HG03432 (cell line): ENCODE results near the gene NOXRED1.
A peak's percentile ranks its signal among the peaks of the same experiment; 100 is the strongest.
"Not testable (repeated sequence)": the region's sequence is repeated elsewhere in the genome, so short reads cannot be mapped to it uniquely, and the experiment has no call there.

ENCODE experiments used
- ATAC-seq: cut with Tn5 transposase; IDR thresholded peaks from one replicate; pipeline ENCODE4 v1.9.1; 2021; ENCODE audit warnings: mild to moderate bottlenecking, moderate library complexity; ENCODE audit not compliant: unreplicated experiment

The NOXRED1 gene, protein sequence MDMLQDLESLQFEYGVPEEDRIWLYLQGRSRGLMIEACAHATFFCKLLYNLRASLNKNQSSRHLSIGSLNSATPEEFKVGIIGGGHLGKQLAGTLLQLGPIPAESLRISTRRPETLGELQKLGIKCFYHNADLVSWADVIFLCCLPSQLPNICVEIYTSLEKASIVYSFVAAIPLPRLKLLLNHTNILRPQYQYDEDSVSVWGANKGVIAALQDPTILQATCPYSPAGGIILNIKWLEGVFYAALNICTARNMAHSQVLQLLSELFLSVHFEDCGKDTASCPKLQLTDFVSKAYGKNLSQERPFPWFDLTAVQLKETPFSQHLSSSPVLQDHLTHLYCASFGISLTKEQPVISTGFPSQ

DNA sequence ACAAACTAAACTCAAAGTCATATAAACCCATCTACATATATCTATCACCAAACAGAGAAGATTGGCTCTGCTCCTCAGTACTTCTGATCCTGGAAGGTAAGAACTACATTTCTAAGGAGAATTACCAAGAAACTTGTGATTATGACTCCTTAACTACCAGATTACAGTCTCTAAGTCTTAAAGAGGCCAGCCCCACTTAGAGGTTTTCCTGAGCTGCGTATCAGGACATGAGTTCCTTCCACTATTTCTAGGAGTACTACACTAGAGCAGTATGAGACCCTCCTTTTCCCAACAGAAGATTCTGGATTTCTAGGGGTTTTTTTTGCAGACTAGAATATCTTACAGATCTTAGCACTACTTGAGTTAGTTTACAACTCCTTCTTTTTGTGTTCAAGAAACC lies at the start of gene NOXRED1:
Gene NOXRED1, minus strand, starts transcription at position 101 of the 400 bp plus-strand sequence. CDS start 634 bp downstream, outside the sequence.
- ATAC-seq, result no peak

DNA sequence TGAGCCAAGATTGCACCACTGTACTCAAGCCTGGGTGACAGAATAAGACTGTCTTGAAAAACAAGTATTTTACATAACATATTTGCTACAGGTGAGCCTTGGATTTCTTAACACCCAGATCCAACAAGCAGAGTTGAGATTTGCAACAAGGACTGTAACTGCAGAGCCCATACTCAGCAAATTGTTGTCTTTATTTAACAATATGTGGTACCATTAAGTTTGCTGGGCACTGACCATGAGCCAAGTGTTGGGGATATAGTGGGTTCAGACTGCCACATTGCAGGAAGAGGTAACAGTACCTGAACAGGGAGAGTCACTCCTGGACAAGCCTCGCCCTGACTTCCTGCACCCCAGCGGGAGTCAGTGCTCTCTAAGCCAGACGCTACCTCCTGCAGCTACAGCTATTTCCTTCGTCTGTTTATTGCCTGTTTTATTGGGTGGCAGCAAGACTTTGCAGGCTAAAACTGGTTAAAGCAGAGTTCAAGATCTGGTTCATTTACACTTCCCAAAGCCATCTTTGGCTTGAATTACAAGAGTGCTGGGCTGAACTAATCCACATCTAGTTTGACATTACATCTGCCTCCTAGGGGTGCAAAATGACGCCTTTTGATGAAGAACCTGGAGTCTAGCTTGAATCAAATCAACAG lies 47.0 kb upstream of the NOXRED1 start:
- ATAC-seq, result no peak

DNA sequence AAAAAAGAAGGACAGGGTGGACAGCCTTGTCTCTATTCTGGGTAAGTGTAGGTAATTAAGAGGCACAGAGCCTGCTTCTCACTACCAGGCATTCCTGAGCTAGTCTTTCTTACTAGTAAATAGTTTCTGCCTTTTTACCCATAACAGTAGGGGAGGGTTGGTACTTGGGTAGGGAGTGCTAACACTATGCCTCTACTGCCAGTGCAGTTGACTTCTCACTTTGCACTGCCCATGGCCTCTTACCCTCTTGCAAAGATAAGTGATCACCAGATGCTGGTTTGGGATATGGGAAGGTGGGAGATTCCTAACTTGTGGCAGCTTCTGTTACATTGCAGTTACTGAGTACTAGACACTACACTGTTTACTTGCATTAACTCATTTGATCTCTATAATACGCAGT lies 46.2 kb upstream of the NOXRED1 start:
- ATAC-seq, result no peak

DNA sequence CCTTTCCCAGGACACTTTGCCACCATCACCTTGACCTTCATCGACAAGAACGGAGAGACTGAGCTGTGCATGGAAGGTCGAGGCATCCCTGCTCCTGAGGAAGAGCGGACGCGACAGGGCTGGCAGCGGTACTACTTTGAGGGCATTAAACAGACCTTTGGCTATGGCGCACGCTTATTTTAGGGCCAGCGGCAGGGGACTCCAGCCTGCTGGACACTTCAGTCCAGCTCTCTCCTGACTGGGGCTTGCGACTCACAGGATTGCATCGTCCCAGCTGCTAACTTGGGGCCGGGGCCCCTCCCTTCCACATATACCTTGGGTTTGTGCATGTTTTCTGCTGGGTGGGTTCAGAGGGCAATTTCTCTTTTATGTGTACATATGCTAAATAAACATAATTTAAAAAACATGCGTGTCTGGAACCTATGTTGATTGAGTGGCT lies 45.8 kb upstream of the NOXRED1 start:
- ATAC-seq, result no peak

DNA sequence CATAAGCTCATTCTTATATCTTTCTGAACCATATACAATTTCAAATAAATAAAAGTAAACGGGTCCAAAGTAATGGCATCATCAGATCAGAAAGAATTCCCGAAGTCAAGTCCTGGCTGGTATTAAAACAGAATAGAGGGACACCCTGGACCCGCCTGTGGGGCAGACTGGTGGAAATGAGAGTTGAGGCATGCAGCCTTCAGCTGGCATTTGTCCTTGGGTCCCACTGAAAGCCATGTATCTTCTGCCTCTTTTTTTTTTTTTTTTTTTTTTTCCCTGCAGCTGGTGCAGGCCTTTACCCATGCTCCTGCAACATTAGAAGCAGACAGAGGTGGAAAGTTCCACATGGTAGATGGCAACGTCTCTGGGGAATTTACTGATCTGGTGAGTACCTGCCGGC lies 44.5 kb upstream of the NOXRED1 start:
- ATAC-seq, result no peak

DNA sequence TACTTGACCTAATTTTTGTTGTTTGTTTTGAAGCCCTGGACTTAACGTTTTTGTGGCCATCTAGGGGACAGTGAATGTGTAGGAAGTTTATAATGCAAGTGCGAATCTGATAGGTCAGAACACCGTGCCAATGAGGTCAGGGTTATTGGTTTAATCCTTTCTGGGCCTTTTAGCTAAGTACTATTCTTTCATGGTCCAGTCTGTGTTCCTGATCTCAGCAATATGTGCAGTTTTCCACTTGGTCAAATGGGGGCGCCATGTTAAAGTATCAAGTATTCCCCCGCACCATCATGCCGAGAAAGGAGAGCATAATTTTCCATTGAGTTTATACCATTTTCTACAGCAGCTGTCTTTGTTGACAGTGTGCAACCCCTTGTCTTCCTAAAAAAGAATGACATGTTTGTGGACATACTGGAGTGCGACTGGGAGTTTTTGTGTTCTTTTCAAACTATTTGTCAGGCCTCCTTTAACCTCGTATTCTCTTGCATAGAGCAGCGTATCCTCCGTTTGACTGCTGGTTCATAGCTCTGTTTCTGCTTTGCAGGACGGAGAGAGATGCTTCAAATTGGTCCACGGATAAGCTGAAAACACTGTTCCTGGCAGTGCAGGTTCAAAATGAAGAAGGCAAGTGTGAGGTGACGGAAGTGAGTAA lies 35.9 kb upstream of the NOXRED1 start:
- ATAC-seq, result no peak

DNA sequence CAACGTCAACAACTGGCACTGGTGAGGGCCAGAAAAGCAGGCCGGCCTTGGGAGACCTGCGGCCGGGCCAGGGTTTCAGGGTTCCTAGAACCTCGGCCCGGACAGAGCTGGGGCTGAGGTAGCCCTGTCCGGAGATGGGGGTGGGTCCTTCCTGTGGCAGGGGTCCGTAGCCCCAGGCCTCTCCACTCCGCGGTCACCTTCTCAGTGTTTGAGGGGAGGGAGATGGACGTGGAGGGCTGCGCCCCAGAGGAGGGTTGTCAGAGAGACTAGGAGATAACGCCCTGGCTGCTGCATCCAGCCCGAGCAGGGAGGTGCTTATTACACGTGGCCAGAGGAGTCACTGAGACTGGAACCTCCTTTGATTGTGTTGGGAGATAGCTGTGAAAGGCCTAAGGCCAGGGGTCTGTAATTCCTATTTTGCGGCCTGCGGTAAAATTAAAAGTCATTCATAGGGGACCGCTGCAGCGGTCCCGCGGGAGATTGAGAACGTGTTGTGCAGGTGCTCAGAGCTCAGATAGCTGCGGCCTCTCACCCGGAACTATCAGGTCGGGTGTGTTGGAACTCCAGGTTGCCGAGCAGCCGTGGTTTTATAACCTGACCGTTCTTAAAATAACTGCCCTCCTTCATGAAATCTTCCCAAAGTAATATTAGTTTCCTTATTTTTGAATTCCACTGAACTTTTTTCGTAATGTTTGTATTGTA lies 35.1 kb upstream of the NOXRED1 start:
- ATAC-seq, result peak; percentile 21

DNA sequence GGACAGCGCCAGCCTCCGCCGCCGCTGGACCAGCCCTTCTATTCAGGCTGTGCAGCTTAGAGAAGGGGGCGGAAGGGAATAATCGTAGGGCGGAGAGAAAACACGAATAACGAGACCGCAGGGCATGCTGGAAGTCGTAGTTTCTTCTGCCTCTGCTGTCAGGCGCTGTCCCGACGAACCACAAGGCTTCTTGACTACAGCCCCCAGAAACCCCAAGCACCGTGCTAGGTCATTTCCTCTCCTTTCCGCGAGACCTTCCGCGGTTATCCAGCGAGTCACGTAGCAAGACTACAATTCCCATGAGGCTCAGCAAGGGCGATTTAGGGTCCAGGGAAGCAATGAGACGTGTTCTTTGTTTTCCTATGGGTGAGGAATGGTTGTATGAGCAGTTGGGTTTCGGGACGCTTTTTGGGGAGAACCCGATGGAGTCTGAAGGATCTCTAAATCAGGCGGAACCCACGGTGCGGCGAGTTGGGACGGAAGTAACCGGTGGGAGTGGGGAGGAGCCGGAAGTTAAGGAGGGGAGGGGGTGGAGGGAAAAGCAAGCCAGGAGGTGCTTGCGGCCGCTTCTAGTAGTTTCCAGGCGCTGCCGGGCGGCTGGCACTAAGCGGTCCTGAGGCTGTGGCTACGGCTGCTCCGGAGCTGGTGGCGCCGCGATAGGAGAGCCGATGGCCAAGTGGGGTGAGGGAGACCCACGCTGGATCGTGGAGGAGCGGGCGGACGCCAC lies 34.4 kb upstream of the NOXRED1 start, which contains the start of the genes AHSA1 and VIPAS39:
Gene AHSA1, plus strand, starts transcription at position 572 of the 727 bp plus-strand sequence. Its CDS starts 97 bp downstream, at position 669.
Gene VIPAS39, minus strand, starts transcription at position 80 of the 727 bp plus-strand sequence. CDS start 3,499 bp downstream, outside the sequence.
- peak; percentile 91 for ATAC-seq

DNA sequence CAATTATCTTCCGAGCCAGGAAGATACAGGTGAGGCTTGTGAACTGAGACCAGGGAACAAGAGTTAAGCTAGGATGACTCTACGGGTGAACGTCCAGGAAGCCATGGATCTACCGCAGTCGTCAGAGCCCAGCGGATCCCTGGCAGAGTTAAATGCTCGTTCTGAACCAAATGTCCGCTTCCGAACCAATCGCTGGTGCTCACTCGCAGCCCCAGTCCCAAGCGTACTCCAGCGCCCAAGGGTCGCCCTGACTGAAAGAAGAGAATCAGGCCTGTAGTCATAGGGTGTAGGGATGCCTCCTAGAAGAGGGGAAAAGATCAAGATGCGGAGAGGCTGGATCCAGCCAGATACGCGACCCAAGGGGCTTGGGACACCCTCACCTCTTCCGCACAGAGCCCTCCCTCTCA lies 33.8 kb upstream of the NOXRED1 start:
- peak; percentile 5 for ATAC-seq

DNA sequence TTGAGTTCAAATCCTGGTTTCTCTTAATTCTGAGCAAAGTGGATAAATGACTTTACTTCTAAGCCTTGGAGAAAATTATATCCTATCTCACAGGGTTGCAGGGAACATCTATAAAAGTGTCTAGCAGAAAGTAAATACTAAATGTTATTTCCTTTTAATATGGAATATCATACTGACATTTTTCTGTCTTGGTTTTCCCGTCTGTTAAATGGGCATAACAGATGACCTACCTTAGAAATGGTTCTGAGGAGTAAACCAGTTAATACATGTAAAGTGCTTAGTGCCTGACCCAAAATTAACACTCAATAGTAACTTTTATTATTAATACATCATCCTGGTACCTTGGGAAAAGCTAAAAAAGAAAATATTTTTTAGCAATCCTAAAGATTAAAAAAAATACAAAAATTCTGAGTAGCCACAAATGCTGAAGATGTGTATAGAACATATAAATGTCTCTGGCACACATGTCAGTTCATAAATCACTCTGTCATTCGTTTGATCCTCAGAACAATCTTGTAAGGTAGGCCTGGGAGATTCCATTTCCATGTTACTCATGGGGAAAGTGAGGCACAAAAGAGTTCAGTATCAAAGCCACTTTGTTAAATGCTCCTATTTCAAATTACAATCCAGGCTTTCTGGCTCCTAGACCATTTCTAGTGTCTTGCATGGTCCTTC lies 32.8 kb upstream of the NOXRED1 start:
- ATAC-seq, result no peak

DNA sequence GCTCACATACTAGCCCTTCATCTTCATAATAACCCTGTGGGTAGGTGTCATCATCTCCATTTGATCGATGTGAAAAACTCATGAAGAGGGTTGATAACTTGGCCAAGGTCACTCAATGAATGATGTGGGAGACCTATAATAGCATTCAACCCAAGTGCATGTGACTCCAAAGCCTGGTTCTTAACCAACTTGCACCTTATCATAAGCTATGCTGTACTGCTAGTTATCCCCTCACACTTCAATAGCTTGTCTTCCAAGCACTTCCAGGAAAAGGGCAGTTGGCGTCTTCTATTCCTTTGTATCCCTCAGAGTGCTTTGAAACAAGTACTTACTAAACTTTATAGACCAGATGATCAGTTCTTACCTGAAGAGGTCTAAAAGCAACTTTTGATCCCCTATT lies 18.9 kb upstream of the NOXRED1 start:
- ATAC-seq, result no peak

DNA sequence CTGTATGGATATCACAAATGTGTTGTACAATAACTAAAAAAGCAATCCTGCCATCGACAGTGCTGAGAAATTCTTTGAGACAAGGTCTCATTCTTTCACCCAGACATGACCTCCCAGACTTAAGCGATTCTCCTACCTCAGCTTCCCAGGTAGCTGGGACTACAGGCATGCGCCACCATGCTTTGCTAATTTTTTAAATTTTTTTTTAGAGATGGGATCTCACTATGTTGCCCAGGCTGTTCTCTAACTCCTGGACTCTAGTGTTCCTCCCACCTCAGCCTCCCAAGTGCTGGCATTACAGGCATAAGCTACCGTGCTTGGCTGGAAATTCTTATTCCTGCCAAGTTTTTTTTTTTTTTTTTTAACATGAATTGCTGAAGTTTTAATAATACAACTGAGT lies 16.5 kb upstream of the NOXRED1 start:
- no peak for ATAC-seq

DNA sequence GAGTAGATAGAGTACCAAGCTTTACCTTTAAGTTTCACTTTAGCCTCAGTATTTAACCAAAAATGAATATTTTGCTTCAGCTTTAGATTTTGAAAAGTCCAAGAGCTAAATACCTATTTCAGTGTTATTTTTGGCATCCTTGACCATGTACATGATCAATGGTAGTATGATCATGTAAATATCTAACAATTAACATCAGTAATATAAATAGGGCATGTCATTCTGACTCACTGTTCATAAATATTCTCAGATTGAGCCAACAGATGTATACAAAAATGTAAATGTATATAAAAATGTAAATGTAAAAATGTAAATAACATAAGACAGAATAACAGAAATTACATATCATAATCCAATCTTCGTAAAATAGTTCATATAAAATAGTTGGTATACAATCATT lies 15.3 kb upstream of the NOXRED1 start:
- no peak for ATAC-seq

DNA sequence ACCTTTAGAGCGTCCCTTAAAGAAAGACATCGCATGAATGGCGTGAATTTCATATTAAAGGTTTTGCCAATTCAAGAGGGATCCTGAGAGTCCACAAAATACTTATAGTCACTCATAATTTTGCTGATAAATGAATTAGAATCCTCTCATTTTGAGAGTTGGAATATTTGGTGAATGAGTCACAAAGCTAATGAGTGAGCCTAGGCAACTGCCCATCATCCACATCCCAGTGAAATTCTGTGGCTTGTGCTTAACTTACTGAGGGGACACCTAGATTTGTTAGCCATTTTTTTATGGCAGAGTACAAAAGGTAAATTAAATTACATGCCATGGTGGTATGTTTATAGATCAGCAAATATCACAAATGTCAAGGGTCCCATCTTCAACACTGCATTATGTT lies 12.7 kb upstream of the NOXRED1 start:
- ATAC-seq, result no peak

DNA sequence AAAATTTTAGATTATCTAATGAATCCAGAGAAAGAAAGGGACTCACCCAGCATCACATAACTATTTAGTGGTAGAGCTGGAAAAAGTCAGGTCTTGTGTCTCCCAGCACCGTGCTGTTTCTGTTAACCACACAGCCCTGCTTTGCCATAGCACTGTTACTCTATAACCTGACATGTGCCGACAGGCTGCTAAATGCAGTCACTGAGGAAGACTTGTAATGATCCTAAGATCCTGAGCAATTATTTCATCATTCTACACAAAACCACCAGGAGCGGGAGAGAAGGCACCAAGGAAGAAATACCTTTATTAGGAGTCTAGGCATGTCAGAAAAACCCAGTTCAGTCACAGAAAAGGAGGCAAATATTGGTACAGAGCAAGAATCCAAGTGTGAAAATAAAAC lies 3.1 kb upstream of the NOXRED1 start:
- ATAC-seq, result no peak

DNA sequence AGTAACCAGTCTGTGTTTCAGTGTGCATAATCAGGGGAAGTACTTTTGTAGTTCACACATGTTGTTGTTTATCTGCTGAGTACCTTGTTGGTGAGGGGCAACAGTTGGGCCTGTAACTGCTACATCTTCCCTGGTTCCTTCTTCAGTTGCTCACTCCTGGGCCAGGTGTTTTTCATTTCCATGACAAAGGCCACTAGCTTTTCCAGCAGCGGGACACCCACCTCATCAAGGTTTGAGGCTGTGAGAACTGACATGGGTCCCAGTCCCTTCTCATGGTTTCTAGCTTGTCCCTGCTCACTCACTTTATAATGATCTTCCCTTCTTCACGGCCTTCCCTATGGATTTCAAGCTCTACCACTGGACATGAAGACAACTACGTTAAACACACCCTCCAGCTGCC lies 1.5 kb upstream of the NOXRED1 start:
- no peak for ATAC-seq

DNA sequence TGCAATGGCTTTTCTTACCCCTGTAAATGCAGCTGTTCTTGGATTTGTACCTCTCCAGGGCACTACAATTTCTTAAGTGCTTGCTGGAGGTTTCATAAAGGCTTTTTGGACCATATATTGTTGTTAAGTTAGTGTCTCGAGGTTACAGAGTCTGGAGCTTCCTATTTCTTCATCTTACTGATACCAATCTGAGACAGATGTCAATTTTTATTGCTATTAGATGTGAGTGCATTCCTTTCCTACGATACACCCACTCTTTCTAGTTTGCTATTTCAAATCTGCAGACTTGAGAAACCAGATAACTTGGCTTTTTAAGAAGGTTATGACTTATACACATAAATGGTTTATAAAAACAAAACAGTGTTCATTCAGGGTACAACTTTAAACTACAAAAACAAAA lies 2.1 kb downstream of the NOXRED1 start:
- no peak for ATAC-seq

DNA sequence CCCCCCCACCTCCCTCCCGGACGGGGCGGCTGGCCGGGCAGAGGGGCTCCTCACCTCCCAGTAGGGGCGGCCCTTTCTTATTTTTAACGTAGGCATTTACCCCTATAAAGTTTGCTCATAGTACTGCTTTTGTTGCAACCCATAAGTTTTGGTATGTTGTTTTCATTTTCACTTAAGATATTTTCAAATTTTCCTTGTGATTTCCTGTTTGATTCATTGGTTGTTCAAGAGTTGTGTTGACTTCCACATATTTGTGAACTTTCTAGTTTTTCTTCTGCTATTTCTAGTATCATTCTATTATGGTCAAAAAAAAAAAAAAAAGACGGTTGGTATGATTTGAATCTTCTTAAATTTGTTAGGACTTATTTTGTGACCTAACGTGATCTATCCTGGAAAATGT lies 6.5 kb downstream of the NOXRED1 start:
- ATAC-seq, result no peak

DNA sequence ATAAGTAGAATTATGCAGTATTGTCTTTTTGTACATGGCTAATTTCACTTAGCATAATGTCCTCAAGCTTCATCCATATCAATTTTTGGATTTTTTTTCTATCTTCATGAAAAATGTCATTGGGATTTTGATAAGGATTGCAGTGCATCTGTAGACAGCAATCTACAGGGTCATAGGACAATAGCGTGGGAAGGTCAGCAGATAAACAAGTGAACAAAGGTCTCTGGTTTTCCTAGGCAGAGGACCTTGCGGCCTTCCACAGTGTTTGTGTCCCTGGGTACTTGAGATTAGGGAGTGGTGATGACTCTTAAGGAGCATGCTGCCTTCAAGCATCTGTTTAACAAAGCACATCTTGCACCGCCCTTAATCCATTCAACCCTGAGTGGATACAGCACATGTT lies 7.2 kb downstream of the NOXRED1 start:
- not testable (repeated sequence) for ATAC-seq
